Measurements from ENCODE around the gene PMEPA1. TPM values are rescaled to one million over a fixed set of nuclear protein-coding genes. Genes with fewer than 3 reads are reported as not detected.

Gene PMEPA1
- total RNA-seq, 2 experiments from 2014 or later: 1.4 to 3.7 TPM

GRCh38 chr20:57714409-57715267, 4.8 kb upstream of the PMEPA1 start:
- Histone ChIP-seq H3K79me2 (ENCODE audit: insufficient read depth, low read depth, low read length) (no peaks in the 10 kb centered on the region), H2AFZ (ENCODE audit: low read length) (no peak overlapping the region), H3K4me3 (ENCODE audit: low read depth, low read length, poor library complexity, severe bottlenecking) (no peak overlapping the region), H4K20me1 (ENCODE audit: insufficient read depth, low read length) (no peaks in the 10 kb centered on the region), H3K9me2 (ENCODE audit: insufficient read depth, low read length) (no peaks in the 10 kb centered on the region), H3K4me1 (ENCODE audit: insufficient read depth, low read length, poor library complexity, severe bottlenecking) (peaks cover 21% of the 10 kb centered on the region), H3K9me3 (ENCODE audit: low read length) (no peaks in the 10 kb centered on the region), H3K4me2 (ENCODE audit: low read length) (no peak overlapping the region), H3K27ac (ENCODE audit: low read depth, low read length, poor library complexity, severe bottlenecking) (no peak overlapping the region), H3K36me3 (ENCODE audit: insufficient read depth, low read length) (no peaks in the 10 kb centered on the region)
- no TSS peak for BruUV-seq (replicated peaks)
- ChIA-PET POLR2A (interaction anchor here (0.7 kb wide), 1 partner anchor 89 kb away, joined by 3 read pairs; no protein-coding TSS in a partner anchor), CTCF (ENCODE audit: unreplicated experiment) (interaction anchor here (0.6 kb wide), 1 partner anchor 13 kb away, joined by 3 read pairs; no protein-coding TSS in a partner anchor)
- DNase-seq (ENCODE audit: low spot score): no peak
- TF ChIP-seq EZH2phosphoT487 (IDR thresholded peaks at IDR 0.05; ENCODE audit: borderline replicate concordance, low read depth, low read length) (no peak), CTCF (conservative IDR thresholded peaks at IDR 0.05; ENCODE audit: low read length) (no peak)
- intact Hi-C loops (cut with micrococcal nuclease; ENCODE audit: unreplicated experiment): no loop called here

GRCh38 chr20:57713951-57714350, 4.1 kb upstream of the PMEPA1 start:
- H3K4me1 ChIP-seq (ENCODE audit: insufficient read depth, low read length, poor library complexity, severe bottlenecking): peaks cover 18% of the 10 kb centered on the region
- H3K4me3 ChIP-seq (ENCODE audit: low read depth, low read length, poor library complexity, severe bottlenecking): no peak overlapping the region
- no peak overlapping the region for H3K27ac ChIP-seq (ENCODE audit: low read depth, low read length, poor library complexity, severe bottlenecking)
- no peaks in the 10 kb centered on the region for H3K9me3 ChIP-seq (ENCODE audit: low read length)
- intact Hi-C loops (cut with micrococcal nuclease; ENCODE audit: unreplicated experiment): no loop called here
- H4K20me1 ChIP-seq (ENCODE audit: insufficient read depth, low read length): no peaks in the 10 kb centered on the region
- POLR2A ChIA-PET: interaction anchor here (0.7 kb wide), 1 partner anchor 88 kb away, joined by 3 read pairs; no protein-coding TSS in a partner anchor
- no peak for DNase-seq (ENCODE audit: low spot score)
- no peaks in the 10 kb centered on the region for H3K9me2 ChIP-seq (ENCODE audit: insufficient read depth, low read length)
- CTCF ChIA-PET (ENCODE audit: unreplicated experiment): no interaction called here
- TF ChIP-seq EZH2phosphoT487 (IDR thresholded peaks at IDR 0.05; ENCODE audit: borderline replicate concordance, low read depth, low read length): no peak
- TF ChIP-seq CTCF (conservative IDR thresholded peaks at IDR 0.05; ENCODE audit: low read length): no peak
- no peak overlapping the region for H2AFZ ChIP-seq (ENCODE audit: low read length)
- no peaks in the 10 kb centered on the region for H3K36me3 ChIP-seq (ENCODE audit: insufficient read depth, low read length)
- BruUV-seq (replicated peaks): no TSS peak
- H3K79me2 ChIP-seq (ENCODE audit: insufficient read depth, low read depth, low read length): no peaks in the 10 kb centered on the region
- no peak overlapping the region for H3K4me2 ChIP-seq (ENCODE audit: low read length)

- Histone ChIP-seq H3K9me3 (ENCODE audit: low read length) (no peaks in the 10 kb centered on the region), H4K20me1 (ENCODE audit: insufficient read depth, low read length) (0 out of 2 replicates have a peak, but pooled peaks cover under 1% of the 10 kb centered on the region), H2AFZ (ENCODE audit: low read length) (no peak overlapping the region), H3K9me2 (ENCODE audit: insufficient read depth, low read length) (no peaks in the 10 kb centered on the region), H3K4me1 (ENCODE audit: insufficient read depth, low read length, poor library complexity, severe bottlenecking) (peaks cover 19% of the 10 kb centered on the region), H3K79me2 (ENCODE audit: insufficient read depth, low read depth, low read length) (peaks cover 2% of the 10 kb centered on the region; the same call in 1 of the 2 replicates), H3K4me3 (ENCODE audit: low read depth, low read length, poor library complexity, severe bottlenecking) (no peak overlapping the region), H3K4me2 (ENCODE audit: low read length) (no peak overlapping the region), H3K36me3 (ENCODE audit: insufficient read depth, low read length) (no peaks in the 10 kb centered on the region), H3K27ac (ENCODE audit: low read depth, low read length, poor library complexity, severe bottlenecking) (no peak overlapping the region)
- no peak for TF ChIP-seq CTCF (conservative IDR thresholded peaks at IDR 0.05; ENCODE audit: low read length)
- TF ChIP-seq EZH2phosphoT487 (IDR thresholded peaks at IDR 0.05; ENCODE audit: borderline replicate concordance, low read depth, low read length): no peak
- intact Hi-C loops (cut with micrococcal nuclease; ENCODE audit: unreplicated experiment): no loop called here
- POLR2A ChIA-PET: no interaction called here
- no TSS peak for BruUV-seq (replicated peaks)
- no peak for DNase-seq (ENCODE audit: low spot score)
- CTCF ChIA-PET (ENCODE audit: unreplicated experiment): no interaction called here
Observed at GRCh38 chr20:57713505-57713903, 3.7 kb upstream of the PMEPA1 start.

Measured in OCI-LY7 (cell line).